ENCODE results near the gene ATAD5. TPM values are rescaled to one million over a fixed set of nuclear protein-coding genes. Genes with fewer than 3 reads are reported as not detected.

Gene ATAD5
- total RNA-seq, 2 donors from 2014 or later = 3.7 to 10.1 TPM

- H3K27me3 ChIP-seq = no peaks in the 10 kb centered on the region
- intact Hi-C loops (cut with DNase I) = no loop called here
- H3K4me1 ChIP-seq = no peaks in the 10 kb centered on the region
- no peaks in the 10 kb centered on the region for H3K9me3 ChIP-seq
- no peak overlapping the region for H3K27ac ChIP-seq
- no peak overlapping the region for H3K4me3 ChIP-seq
- no peak for TF ChIP-seq CTCF (IDR thresholded peaks at IDR 0.05)
- no peaks in the 10 kb centered on the region for H3K36me3 ChIP-seq
- no peak for DNase-seq
- H3K9ac ChIP-seq (ENCODE audit: low read depth in 2 of 2, low read length in 2 of 2) = no peak overlapping the region
Observed at GRCh38 chr17:30838202-30838807, 6.5 kb downstream of the ATAD5 start.

- no peak for TF ChIP-seq CTCF (IDR thresholded peaks at IDR 0.05)
- Histone ChIP-seq H3K4me1 (no peaks in the 10 kb centered on the region), H3K9ac (ENCODE audit: low read depth in 2 of 2, low read length in 2 of 2) (no peak overlapping the region), H3K9me3 (no peaks in the 10 kb centered on the region), H3K27ac (peak overlapping the region; percentile 18), H3K36me3 (no peaks in the 10 kb centered on the region), H3K4me3 (no peak overlapping the region), H3K27me3 (no peaks in the 10 kb centered on the region)
- no peak for DNase-seq
- intact Hi-C loops (cut with DNase I) = no loop called here
Observed at GRCh38 chr17:30840771-30841170, 9.0 kb downstream of the ATAD5 start.

- Histone ChIP-seq H3K36me3 (no peaks in the 10 kb centered on the region), H3K9ac (ENCODE audit: low read depth in 2 of 2, low read length in 2 of 2) (no peak overlapping the region), H3K4me3 (no peak overlapping the region), H3K4me1 (no peaks in the 10 kb centered on the region), H3K9me3 (no peaks in the 10 kb centered on the region), H3K27ac (no peak overlapping the region), H3K27me3 (no peaks in the 10 kb centered on the region)
- no peak for TF ChIP-seq CTCF (IDR thresholded peaks at IDR 0.05)
- intact Hi-C loops (cut with DNase I) = no loop called here
- DNase-seq = no peak
Observed at GRCh38 chr17:30848021-30848420, 16.3 kb downstream of the ATAD5 start.

GRCh38 chr17:30854146-30854545, 22.4 kb downstream of the ATAD5 start:
- Histone ChIP-seq H3K4me3 (no peak overlapping the region), H3K36me3 (no peaks in the 10 kb centered on the region)
- no peak for TF ChIP-seq CTCF (IDR thresholded peaks at IDR 0.05)

GRCh38 chr17:30858556-30859250, 26.9 kb downstream of the ATAD5 start:
- no peaks in the 10 kb centered on the region for H3K36me3 ChIP-seq
- H3K27ac ChIP-seq = no peak overlapping the region
- H3K27me3 ChIP-seq = no peaks in the 10 kb centered on the region
- no peaks in the 10 kb centered on the region for H3K9me3 ChIP-seq
- no peak overlapping the region for H3K9ac ChIP-seq (ENCODE audit: low read depth in 2 of 2, low read length in 2 of 2)
- H3K4me1 ChIP-seq = no peaks in the 10 kb centered on the region
- H3K4me3 ChIP-seq = no peak overlapping the region
- no peak for DNase-seq
- no peak for TF ChIP-seq CTCF (IDR thresholded peaks at IDR 0.05)
- intact Hi-C loops (cut with DNase I) = no loop called here

More at GRCh38 chr17:30854146-30854545, 22.4 kb downstream of the ATAD5 start:
- DNase-seq = no peak
- H3K4me1 ChIP-seq = no peaks in the 10 kb centered on the region
- no peak overlapping the region for H3K27ac ChIP-seq
- H3K9me3 ChIP-seq = no peaks in the 10 kb centered on the region
- no peaks in the 10 kb centered on the region for H3K27me3 ChIP-seq
- intact Hi-C loops (cut with DNase I) = no loop called here
- no peak overlapping the region for H3K9ac ChIP-seq (ENCODE audit: low read depth in 2 of 2, low read length in 2 of 2)
